Omental fat pad (tissue), 4 donors: Measurements from ENCODE around the gene NEDD8. TPM values are rescaled to one million over a fixed set of nuclear protein-coding genes. Genes with fewer than 3 reads are reported as not detected.
"Not testable (repeated sequence)": the region's sequence is repeated elsewhere in the genome, so short reads cannot be mapped to it uniquely, and the experiment has no call there.

Experiments used
- ATAC-seq: fragments of 150-250 bp; one replicate; pipeline ENCODE4 v1.9.1; 2016; ENCODE audit warnings: mild to moderate bottlenecking, moderate library complexity; ENCODE audit not compliant: low FRiP score
- DNase-seq: peaks from one replicate; pipeline ENCODE4 v3.0.0-alpha.2; 2019; ENCODE audit warnings: low spot score
- CTCF ChIP-seq, 3 donors: fragments of 450-650 bp; IDR thresholded peaks; one replicate each; pipeline ENCODE4 v1.5.1; 2016 to 2017; ENCODE audit warnings: antibody characterized with exemption in 3 of 3, mild to moderate bottlenecking in 3 of 3, moderate library complexity in 2 of 3
- total RNA-seq, 4 donors: library from RNA; depleted of rRNA; stranded (reverse); fragments of >200 nt; gene quantifications; one replicate each; pipeline ENCODE4 v1.1.0, GENCODE V29; 2016

NEDD8 gene
- total RNA-seq, 4 donors from 2014 or later: 98.4 to 184 (median 126) TPM

DNA sequence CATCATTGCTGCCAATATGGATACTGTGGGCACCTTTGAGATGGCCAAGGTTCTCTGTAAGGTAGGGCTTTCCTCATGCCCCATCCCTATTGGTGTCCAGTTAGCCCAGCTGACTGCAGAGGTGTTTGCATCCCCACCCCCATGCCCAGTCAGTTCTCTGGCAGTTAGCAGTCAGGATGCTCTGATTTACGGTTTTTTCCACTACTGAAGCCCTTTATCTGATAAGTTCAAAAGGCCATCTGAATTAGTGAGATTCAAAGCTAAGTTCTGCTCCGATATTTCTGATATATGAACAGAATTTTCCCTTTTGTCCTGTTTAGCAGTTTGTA lies 1.3 kb upstream of the NEDD8 start:
- DNase-seq (no peak), ATAC-seq (no peak)
- TF ChIP-seq CTCF (IDR thresholded peaks at IDR 0.05): no peak

GRCh38 chr14:24232645-24233537 lies 724 bp upstream of the NEDD8 start, which contains the start of gene GMPR2:
GMPR2 (plus strand) TSS chr14:24232929; CDS start chr14:24233254, 325 bp downstream.
- TF ChIP-seq CTCF (IDR thresholded peaks at IDR 0.05): no peak
- DNase-seq (peak; percentile 58), ATAC-seq (peak; percentile 65)

GRCh38 chr14:24231263-24232120 lies 675 bp downstream of the NEDD8 start:
- DNase-seq (no peak), ATAC-seq (no peak)
- no peak for TF ChIP-seq CTCF (IDR thresholded peaks at IDR 0.05)

DNA sequence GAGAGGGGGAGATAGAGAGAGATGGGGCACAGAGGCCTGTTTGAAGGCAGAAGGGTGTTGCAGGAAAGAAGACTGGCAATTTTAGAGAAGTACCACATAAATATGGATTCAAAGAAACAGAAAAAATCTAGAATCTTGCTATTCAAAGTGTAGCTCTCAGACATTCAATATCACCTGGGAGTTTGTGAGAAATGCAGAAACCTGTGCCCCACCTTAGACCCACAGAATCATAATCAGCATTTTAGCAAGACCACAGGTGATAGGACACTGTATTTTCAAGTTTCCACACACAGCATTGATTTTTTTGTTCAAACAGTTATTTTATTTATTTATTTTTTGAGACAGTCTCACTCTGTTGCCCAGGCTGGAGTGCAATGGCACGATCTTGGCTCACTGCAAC lies 3.3 kb downstream of the NEDD8 start:
- no peak for DNase-seq
- no peak for ATAC-seq
- no peak for TF ChIP-seq CTCF (IDR thresholded peaks at IDR 0.05)

- ATAC-seq: no peak
Observed at GRCh38 chr14:24226473-24226872, 5.7 kb downstream of the NEDD8 start.

DNA sequence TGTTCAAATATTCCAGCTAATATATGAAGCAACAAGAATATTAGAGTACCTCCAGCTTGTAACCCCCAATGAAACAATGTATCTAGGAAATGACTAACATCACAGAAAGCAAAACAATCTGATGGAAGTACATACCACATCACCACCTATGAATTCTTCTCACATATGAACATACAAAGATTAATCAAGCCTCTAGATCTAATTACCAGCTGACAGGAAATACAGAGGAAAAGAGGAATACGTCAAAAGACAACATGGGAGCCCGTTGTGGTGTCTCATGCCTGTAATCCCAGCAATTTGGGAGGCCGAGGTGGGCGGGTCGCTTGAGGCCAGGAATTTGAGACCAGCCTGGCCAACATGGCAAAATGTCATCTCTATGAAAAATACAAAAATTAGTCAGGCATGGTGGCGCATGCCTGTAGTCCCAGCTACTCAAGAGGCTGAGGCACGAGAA lies 7.5 kb downstream of the NEDD8 start:
- DNase-seq: no peak
- TF ChIP-seq CTCF (IDR thresholded peaks at IDR 0.05): no peak
- ATAC-seq: no peak

More at GRCh38 chr14:24226473-24226872, 5.7 kb downstream of the NEDD8 start:
- DNase-seq: no peak
- no peak for TF ChIP-seq CTCF (IDR thresholded peaks at IDR 0.05)

- not testable (repeated sequence) for DNase-seq, ATAC-seq
Observed at GRCh38 chr14:24222987-24223386, 9.2 kb downstream of the NEDD8 start.
